Right ventricle myocardium superior (tissue), 1 donor: ENCODE measurements around the gene LRP8. TPM values are rescaled to one million over a fixed set of nuclear protein-coding genes. Genes with fewer than 3 reads are reported as not detected.

ENCODE experiments used
- ATAC-seq: fragments of 200-7000 bp; cut with Tn5 transposase; one replicate; pipeline ENCODE4 v1.9.1; 2020; ENCODE audit warnings: mild to moderate bottlenecking; ENCODE audit not compliant: poor library complexity
- DNase-seq: peaks from one replicate; pipeline ENCODE4 v3.0.0-alpha.2; 2020
- intact Hi-C: fragments of 100-400 bp; cut with DNase I; formaldehyde crosslinking; loops from one replicate; pipeline ENCODE4 v1.11.2; 2022
- total RNA-seq: library from RNA; stranded (reverse); fragmentation: NEBNext Ultra II Directional; extraction: Animal tissue kit (Norgen Biotek cat#: 25700); gene quantifications from one replicate; pipeline ENCODE4 v1.2.1, GENCODE V29; 2021
- donor health status: DM: no; HTN: yes; CAD: no; lungs with severe emphysema.

Gene LRP8
- total RNA-seq, 1 donor from 2014 or later: 1.5 TPM

DNA sequence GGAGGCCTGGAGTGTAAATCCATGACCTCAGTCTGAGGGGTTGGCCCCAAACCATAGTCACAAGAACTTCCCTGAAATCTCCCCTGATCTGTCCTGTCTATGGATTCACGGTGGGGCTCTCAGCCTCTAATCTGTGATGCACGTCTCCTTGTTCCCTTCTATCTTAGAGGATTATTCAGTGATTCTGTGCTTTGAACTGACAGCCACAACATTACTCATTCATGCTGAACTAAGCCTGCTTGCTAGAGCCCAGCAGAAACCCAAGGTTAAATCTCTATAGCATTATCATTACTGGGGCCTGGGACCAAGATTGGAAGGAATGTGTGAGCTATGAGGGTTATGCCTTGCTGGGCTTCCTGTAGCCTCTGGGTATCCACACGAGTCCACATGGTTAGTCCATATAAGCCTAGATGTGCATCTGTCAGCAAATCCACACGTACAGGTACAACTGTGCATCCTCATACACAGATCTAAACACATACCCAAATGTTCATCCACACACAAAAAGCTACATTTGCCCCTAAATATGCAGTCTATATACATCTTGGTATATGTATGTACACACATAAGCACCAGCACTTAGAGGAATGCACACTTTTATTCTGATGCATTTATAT is 67.1 kb downstream of the LRP8 start:
- DNase-seq (no peak), ATAC-seq (no peak)
- intact Hi-C loops: no loop called here

DNA sequence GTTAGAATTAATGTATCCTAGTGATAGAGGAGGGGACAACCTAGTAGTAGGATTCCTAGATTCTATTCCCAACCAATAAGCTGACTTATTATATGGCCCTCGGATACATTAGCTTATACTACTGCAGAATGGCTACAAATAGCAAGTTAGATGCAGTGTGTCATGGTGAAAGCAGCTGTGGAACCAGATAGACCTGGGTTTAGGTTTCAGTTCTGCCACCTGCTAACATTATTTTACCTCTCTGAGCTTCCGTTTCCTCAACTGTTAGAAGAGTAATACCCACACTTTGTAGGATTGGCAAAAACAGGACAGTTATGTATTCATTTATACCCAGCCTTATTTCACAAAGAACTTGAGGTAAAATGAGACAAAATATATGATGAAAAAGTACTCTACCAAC is 67.9 kb downstream of the LRP8 start:
- DNase-seq: no peak
- intact Hi-C loops: no loop called here
- ATAC-seq: no peak

DNA sequence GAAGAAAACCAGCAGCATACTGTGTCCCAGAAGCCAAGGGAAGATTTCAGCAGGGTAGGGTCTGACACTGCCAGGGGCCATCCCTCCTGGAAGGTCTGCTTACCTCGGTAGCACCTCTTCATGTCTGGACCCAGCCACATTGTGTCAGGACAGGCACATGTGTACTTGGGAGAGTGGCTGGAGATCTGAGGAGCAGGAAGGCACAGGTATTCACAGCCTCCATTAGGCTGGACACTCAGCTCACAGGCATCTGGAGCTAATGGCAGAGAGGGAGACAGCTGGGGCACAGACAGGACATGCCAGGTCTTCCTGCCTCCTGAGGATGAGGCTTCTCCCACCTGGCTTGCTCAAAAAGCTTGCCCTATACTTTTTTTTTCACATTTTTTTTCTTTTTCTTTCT is 69.7 kb downstream of the LRP8 start:
- intact Hi-C loops: no loop called here
- DNase-seq (no peak), ATAC-seq (no peak)

DNA sequence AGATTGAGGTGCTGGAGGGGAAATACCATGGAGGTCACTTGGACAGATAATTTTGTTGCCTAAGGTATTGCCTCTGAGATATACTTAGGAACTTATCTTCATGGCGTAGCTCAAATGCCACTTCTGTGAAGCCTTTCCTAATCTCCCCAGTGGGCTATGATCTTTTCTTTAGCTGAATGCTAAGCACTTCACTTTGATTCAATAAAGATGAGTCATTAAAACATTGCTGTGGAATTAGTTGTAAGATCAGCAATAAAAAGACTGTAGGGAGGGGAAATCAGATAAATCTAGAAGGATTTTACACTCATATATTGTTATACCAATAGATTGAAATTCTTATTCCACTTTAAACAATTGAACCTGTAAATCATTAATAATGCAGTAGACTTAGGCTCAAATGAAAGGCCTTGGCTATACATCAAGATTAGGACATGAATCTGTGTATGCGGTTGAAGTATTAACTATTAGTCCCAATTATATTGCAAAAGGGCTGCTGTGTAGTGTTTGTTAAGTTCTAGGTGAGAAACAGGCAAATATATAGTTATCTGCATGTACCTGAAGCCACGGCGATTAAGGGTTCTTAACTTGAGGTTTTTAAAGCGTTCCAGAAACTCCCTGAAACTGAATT is 70.3 kb downstream of the LRP8 start:
- DNase-seq: no peak
- no peak for ATAC-seq
- intact Hi-C loops: no loop called here

DNA sequence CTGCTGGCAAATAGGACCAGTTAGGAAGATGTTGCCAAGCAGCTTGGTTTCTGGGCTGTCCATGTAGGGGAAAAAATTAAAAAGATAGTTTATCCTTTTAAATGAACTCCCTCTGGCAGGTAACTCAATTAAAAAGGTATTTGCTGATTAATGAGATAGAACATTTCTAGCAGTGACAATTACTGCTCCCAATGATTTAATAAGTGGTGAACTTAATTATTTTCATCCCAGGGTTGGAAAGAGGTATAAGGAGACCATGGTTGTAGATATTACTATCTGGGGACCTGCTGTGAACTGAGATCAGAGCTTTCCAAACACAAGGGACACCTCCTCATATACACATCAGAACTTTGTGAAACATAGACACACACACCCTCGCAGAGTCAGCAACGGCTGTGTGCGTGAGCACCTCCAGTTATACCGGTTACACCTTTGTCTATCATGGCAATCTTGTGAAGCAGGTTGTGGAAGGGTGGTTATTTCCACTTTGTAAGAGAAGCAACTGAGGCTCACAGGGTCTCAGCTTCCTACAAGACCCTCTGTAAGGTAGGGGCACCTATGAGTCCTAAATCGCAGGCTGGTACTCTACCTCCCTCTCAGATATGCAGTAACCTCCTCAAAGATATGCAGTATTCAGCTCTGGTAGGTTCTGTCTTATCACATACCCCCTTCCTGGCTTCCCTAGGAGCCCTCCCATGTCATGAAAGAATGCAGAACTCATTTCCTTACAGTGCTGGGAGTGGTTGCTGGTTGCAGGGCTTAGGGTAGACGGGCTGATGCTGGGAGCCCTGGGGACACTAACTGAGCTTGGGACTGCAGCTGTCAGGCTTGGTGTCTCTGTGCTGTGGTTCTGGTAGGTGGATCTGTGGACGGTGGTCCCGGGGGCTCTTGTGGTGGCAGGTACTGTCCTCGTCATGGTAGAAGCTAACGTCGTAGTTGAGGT is 71.1 kb downstream of the LRP8 start:
- DNase-seq: no peak
- intact Hi-C loops: no loop called here
- no peak for ATAC-seq

DNA sequence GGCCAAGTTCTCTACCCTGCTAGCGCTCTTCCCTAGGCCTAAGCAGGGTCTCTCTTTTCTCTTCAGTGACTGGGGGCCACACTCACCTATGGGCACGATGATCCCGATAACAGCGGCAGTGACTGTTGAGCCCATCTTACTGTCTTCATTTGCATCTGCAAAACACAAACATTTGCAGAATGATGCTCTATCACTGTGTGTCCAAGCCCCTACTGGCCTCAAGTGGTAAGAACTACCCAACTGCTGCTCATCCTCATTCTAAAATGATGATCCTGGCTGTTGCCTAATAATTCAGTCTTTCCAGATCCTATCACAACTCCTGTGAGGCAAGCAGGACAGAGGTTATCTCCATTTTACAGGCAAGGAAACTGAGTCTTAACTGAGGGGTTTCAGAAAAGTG is 72.8 kb downstream of the LRP8 start:
- ATAC-seq (no peak), DNase-seq (no peak)
- intact Hi-C loops: no loop called here

DNA sequence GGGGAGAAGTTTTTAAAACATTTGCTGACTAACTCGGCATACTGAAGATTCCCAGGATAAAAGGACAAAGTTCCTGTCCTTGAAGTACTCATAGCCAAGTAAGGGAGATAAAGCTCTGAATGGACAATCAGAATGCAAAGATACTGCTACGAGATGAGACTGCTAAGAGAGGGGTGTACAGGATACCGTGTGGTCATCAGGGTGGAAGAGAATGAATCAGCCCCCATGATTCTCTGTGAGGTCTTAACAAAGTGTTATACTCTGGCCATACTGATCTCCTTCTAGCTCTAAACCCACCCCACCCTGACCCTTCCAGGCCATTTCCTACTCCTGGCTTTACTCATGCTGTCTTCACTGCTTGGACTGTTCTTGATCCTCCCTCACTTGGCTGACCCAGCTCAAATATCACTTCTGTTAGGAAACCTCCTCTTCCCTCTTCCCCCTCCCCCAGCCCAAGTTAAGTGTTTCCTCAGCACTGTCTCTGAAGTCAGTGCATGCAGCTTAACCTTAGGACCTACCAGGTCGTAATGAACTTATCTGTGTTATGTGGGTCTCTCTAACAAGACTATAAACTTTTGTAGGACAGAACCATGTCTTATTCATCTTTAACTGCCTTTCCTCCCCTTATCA is 73.7 kb downstream of the LRP8 start:
- ATAC-seq (no peak), DNase-seq (no peak)
- intact Hi-C loops: no loop called here

DNA sequence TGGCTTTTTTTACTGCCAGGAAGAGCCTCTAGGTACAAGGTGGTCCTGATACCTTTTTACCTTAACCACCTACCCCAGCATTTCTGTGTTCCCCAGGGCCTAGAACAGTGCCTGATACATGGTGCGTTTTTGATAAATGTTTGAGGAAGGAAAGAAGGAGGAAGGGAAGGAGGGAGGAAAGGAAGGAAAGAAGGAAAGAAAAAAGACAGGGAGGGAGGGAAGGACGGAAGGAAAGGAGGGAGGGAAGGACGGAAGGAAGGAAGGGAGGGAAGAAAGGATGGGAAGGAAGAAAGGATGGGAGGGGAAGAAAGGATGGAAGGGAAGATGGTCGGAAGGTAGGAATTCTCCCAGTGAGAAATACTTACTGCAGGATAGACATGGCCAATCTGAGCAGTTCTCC is 77.5 kb downstream of the LRP8 start:
- ATAC-seq (no peak), DNase-seq (no peak)
- intact Hi-C loops: no loop called here

DNA sequence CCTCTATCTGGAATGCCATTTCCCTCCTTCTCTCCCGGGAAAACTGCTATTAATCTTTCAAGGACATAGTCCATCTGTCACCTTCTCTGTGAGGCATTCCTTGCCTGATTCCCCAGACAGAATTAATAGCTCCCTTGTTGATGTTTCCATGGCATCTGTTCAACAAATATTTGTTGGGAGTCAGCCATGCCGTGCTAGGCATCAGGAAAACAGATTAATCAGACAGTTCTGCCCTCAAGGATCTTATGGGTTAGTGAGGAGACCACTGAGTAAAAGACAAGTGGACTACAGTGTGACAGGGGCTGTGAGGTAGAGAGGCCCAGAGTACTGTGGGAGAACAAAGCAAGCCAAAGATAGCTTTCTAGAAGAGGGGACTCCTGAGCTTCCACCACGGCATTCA is 78.2 kb downstream of the LRP8 start:
- DNase-seq: no peak
- intact Hi-C loops: no loop called here
- ATAC-seq: peak; percentile 59

DNA sequence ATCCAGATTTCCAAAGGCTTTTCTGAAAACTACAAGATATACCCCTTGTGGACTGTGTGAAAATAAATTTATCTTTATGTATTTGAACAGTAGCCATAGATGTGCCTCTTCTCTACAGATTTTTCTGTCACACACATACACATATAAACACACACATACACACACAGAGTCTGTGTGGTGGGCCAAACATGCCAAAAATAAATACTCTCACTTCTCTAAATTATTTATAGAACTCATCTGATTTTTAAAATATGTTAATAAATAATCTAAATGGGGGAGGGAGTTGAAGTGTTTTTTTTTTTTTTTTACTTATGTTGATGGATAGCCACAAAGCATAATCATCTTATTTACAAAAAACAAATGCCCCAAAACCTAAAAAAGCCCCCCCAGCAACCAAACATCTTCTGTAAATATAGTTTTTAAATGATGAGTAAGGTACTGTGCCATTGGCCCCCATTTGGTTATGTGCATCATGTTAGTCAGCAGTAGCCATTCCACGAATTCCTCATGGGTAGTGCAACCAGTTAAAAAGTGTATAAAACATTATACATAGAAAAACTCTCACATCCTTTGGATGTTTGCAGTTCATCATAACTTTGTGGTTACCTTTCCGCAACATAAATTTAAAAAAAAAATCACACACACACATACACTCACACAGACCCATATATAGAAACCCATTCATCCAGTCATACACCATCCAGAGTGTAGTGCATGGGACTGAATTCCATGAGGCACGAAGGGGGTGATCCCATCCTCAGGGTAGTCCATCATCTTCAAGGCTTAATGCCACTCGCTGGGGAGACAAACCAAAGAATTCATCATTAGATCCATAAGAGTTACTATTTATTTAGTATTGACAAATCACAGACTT is 81.4 kb downstream of the LRP8 start:
- DNase-seq (no peak), ATAC-seq (no peak)
- intact Hi-C loops: no loop called here

DNA sequence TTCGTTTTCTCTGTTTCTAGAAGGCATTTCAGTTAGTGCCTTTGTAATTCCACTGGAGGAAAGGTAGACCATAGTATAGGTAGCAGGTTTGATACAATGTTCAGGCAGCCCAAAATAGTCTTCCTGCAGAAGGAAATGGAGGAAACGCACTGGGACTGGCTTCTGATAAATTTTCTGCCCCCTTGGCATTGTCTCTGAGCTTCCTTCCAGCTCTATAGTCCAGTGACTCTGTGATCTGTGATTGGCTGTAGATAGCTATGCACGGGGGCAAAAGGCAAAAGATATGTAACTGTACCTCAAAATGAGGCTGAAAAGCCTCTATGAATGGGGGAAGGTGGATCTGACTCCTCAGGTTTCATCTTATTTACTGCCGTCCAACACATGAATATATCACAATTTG is 83.7 kb downstream of the LRP8 start:
- intact Hi-C loops: no loop called here
- ATAC-seq (no peak), DNase-seq (no peak)

DNA sequence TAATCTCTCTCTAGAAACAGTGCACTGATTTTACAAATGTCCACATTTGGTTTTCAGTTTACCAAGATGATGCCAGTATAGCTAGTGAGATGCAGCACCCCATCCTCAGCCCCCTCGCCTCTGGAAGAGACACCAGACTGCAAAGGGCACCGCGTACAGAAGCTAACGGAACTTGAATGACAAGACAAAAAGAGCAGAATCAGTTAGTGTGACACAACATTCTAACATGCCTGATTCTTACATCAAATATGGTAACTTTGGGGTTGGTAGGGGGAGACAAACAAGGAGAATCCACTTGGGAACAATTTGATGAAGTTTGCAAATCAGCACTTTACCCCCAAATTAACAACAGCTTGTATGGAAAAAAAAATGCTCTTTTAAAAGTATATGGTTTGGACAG is 85.5 kb downstream of the LRP8 start:
- intact Hi-C loops: no loop called here
- DNase-seq (no peak), ATAC-seq (no peak)

DNA sequence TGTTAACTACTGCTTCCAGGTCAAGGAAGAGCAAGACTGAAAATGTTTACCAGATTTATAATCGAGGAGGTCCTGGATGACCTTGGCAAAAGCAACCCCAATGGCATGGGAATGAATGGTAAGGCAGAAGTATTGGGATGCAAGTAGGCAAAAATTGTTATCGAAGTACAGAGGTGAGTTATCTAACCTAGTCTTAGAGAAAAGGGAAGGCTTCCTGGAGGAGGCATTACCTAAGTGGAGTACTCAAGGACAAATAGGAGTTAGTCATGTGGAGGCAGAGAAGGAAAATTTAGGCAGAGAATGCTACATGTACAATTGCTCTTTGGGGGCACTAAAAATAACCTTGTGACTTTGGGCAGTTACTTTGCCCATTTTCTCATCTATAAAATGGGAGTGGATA is 86.0 kb downstream of the LRP8 start:
- ATAC-seq: no peak
- DNase-seq: no peak
- intact Hi-C loops: no loop called here

DNA sequence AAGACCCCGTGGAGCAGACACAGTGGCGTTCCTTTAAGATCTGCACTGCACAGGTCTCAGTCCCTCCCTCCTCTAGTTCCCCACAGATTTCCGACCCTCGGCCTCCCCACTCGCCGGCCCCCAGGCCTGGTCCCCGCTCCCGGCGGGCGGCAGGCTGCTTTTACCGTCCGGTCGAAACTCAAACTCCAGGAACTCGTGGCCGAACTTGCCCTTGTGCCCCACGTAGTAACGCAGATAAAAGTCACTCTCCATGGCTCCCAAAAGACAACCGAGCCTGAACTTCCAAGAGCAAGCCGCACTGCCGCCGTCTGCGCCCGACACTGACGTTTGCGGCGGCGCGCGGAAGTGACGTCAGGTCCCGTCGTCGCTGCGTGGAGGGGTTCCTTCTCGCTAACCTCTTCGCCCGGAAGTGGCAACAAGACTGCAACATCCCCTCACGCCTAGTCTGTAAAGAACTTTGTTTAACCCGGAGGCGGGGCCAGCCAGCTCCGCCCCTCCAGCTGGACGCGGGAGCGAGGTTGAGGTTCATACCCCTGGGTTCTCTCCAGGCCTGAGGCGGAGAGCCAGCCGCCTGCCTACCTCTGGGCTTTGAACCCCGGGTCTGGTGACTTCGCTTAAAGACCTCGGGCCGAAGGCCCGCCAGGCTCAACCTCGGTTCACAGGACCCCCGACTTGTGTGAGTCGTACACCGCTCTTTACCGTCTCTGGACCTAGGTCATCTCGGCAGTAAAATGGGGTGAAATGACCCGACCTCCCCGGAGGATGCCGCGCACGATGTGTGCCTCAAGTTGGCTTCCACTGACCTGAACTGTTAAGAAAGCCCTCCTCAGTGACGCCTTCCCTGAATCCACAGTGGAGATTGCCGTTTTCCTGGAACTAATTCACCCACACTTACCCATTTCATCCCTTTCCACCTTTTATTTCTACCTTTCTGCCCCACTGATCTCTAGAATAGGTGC is 89.4 kb downstream of the LRP8 start, which contains the start of gene MAGOH:
TSS of gene MAGOH (minus strand) at position 322 of the 959 bp plus-strand sequence. CDS start at position 252, 70 bp downstream.
- intact Hi-C loops: no loop called here
- peak; percentile 98 for ATAC-seq
- peak; percentile 96 for DNase-seq

DNA sequence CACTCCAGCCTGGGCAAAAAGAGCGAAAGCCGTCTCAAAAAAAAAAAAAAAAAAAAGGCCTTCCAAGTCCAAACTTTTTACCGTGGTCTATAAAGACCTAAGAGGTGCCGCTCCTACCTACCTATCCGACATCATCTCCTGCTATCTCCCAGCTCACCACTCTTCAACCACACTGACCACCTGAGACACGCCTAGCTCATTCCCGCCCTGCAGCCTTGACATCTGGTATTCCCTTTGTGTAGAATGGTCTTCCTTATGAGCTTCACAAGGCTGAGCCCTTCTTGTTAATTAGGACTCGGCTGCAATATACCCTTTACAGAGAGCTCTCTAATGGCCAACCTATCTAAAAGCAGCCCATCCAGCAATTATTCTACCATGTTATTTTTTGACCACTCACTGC is 90.2 kb downstream of the LRP8 start:
- intact Hi-C loops: no loop called here
- ATAC-seq: no peak
- DNase-seq: no peak

DNA sequence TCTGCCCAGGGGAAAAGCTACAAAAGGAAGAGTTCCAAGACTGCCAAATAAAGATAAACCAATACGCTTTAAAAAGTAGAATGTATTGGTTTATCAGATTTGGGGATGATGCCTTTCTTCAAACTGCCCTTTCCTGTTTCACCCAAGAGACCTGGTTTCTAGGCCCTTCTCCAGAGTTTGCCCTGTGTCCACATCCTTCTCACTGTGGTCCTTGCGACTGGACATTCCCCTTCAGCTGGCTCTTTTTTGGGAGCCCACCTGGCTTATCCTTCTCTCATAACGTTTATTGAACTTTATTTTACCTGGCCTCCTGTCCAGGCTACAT is 106.9 kb downstream of the LRP8 start:
- DNase-seq (no peak), ATAC-seq (no peak)
- intact Hi-C loops: no loop called here

DNA sequence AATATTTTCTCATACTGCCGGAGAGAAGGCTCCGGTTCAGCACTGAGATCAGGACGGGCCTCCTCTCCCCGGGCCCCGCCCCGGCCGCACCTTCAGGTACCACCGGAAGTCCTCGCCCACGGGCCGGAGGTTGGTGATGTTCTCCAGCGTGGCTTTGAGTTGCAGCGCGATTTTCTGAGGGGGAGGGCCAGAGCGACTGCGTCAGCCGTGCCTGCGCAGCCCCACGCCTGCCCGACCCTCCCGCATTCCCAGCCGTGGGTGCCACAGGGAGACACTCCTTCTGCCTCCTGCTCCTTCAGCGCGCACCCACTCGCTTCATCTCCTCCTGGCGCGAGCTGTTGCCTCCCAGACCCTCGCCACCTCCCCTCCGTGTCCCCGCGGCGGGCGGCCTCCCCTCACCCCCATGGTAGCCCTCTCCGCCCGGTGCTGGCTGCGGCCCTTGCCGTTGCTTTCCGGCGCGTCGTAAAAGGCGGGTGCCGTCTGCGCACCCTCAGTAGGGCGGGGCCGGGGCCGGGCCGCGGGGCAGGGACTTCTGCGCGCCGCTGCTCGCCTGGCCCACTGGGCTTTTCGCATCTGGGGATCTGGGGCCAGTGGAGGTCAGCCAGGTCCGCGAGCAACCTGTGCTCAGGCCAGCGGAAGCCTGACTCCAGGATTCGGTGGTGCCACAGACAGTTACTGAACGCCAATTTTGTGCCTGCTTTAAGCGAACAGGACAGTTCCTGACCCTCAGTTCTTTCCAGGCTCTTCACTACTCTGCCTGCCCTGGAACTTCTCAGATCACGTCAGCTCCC is 107.5 kb downstream of the LRP8 start, which contains the start of gene CZIB:
TSS of gene CZIB (minus strand) at position 464 of the 791 bp plus-strand sequence. CDS start at position 405, 59 bp downstream.
- intact Hi-C loops: no loop called here
- DNase-seq: peak; percentile 98
- ATAC-seq: peak; percentile 99
